Measurements from ENCODE around the gene GRIK4. TPM values are rescaled to one million over a fixed set of nuclear protein-coding genes. Genes with fewer than 3 reads are reported as not detected.

Gene GRIK4
- total RNA-seq, 4 donors from 2014 or later = under 0.01 to 0.69 (median 0.25) TPM

DNA sequence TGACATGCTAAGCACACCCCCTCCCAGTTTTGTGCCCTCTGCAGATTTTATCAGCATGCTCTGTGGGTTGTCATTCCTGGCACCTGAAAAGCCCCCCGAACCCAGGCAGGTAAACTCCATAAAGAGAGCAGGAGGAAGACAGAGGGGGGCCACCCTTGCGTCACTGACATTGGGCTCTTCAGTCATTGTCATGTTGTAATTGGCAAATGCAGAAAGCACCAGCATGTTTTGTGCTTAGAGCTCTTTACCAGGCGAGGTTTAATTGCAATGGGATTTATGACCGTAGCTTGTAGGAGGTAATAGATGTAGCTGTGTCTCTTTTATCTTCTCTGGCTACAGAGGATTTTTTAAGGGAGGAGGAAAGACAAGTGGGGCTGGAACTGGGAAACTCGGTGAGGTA, 201.7 kb downstream of the GRIK4 start:
- H3K27me3 ChIP-seq = peaks cover 28% of the 10 kb centered on the region
- H3K27ac ChIP-seq = no peak overlapping the region
- no peak for ATAC-seq
- H3K9me3 ChIP-seq = peaks cover 0 to 6% (median 0%) of the 10 kb centered on the region in 3 donors
- H3K4me1 ChIP-seq = peaks cover 0 to 11% (median 0%) of the 10 kb centered on the region in 3 donors
- WGBS, 2 donors (ENCODE audit: low coverage in 1 of 2) = 42 to 88% methylated on average over 2 to 5 of the region's 5 CpGs
- TF ChIP-seq EP300 (IDR thresholded peaks at IDR 0.05) = no peak
- no peak for TF ChIP-seq POLR2AphosphoS5 (IDR thresholded peaks at IDR 0.05)
- TF ChIP-seq POLR2A (IDR thresholded peaks at IDR 0.05) = no peak
- TF ChIP-seq, protein P1, sequence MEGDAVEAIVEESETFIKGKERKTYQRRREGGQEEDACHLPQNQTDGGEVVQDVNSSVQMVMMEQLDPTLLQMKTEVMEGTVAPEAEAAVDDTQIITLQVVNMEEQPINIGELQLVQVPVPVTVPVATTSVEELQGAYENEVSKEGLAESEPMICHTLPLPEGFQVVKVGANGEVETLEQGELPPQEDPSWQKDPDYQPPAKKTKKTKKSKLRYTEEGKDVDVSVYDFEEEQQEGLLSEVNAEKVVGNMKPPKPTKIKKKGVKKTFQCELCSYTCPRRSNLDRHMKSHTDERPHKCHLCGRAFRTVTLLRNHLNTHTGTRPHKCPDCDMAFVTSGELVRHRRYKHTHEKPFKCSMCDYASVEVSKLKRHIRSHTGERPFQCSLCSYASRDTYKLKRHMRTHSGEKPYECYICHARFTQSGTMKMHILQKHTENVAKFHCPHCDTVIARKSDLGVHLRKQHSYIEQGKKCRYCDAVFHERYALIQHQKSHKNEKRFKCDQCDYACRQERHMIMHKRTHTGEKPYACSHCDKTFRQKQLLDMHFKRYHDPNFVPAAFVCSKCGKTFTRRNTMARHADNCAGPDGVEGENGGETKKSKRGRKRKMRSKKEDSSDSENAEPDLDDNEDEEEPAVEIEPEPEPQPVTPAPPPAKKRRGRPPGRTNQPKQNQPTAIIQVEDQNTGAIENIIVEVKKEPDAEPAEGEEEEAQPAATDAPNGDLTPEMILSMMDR (IDR thresholded peaks at IDR 0.05) = no peak
- no peak overlapping the region for H3K4me3 ChIP-seq
- H3K36me3 ChIP-seq = no peaks in the 10 kb centered on the region

DNA sequence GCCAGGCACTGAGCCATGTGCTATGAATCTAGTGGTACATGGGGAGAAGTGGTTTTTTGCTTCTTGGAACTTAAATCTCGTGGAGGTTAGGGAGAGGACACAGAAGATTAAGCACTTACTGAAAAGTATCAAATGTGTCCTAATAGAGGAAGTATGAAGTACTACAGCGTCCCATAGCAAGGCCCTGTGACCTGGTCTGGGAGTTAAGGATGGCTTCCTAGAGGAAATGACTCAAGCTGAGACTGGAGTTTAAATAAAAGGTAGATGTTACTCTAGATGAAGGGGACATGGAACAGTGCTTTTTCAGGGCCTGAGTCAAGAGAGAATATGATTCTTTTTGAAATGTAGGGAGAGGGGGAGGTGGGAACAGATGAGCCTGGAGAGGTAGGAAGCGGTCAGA, 202.9 kb downstream of the GRIK4 start:
- 50 to 82% methylated on average over 1 to 3 of the region's 3 CpGs for WGBS, 2 donors (ENCODE audit: low coverage in 1 of 2)
- no peak for ATAC-seq
- Histone ChIP-seq H3K27ac (no peak overlapping the region), H3K9me3 (no peaks in the 10 kb centered on the region), H3K4me3 (no peak overlapping the region), H3K36me3 (no peaks in the 10 kb centered on the region), H3K27me3 (peaks cover 24% of the 10 kb centered on the region), H3K4me1 (peaks cover 0 to 11% (median 0%) of the 10 kb centered on the region in 3 donors)
- TF ChIP-seq POLR2AphosphoS5 (IDR thresholded peaks at IDR 0.05) (no peak), EP300 (IDR thresholded peaks at IDR 0.05) (no peak), POLR2A (IDR thresholded peaks at IDR 0.05) (no peak)
- TF ChIP-seq, protein P1 (IDR thresholded peaks at IDR 0.05) = no peak

DNA sequence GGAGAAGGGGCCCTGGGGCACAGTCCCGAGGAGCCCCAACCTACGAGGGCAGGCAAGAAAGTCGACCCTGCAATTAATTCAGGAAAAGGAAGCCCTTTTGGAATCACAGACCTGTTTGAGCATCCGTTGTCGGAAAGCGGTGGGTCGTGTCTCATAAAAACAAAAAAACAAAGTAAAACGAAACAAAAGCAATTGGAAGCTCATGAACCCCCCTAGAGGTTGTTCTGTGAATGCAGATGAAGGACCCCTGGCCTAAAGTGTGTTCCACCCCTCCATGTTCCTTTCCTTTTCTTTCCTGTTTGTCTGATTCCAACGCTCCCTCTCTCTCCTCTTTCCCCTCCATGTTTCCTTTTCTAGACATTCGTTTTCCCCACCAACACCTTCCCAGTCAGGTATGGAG, 203.7 kb downstream of the GRIK4 start:
- H3K9me3 ChIP-seq = no peaks in the 10 kb centered on the region
- TF ChIP-seq POLR2AphosphoS5 (IDR thresholded peaks at IDR 0.05) = no peak
- TF ChIP-seq EP300 (IDR thresholded peaks at IDR 0.05) = no peak
- TF ChIP-seq, protein P1 (IDR thresholded peaks at IDR 0.05) = no peak
- TF ChIP-seq POLR2A (IDR thresholded peaks at IDR 0.05) = no peak
- no peak for ATAC-seq
- H3K4me1 ChIP-seq = peaks cover 0 to 11% (median 0%) of the 10 kb centered on the region in 3 donors
- H3K36me3 ChIP-seq = no peaks in the 10 kb centered on the region
- H3K27ac ChIP-seq = no peak overlapping the region
- H3K4me3 ChIP-seq = no peak overlapping the region
- 35 to 63% methylated on average over 8 to 10 of the region's 10 CpGs for WGBS, 2 donors (ENCODE audit: low coverage in 1 of 2)
- peaks cover 28% of the 10 kb centered on the region for H3K27me3 ChIP-seq

DNA sequence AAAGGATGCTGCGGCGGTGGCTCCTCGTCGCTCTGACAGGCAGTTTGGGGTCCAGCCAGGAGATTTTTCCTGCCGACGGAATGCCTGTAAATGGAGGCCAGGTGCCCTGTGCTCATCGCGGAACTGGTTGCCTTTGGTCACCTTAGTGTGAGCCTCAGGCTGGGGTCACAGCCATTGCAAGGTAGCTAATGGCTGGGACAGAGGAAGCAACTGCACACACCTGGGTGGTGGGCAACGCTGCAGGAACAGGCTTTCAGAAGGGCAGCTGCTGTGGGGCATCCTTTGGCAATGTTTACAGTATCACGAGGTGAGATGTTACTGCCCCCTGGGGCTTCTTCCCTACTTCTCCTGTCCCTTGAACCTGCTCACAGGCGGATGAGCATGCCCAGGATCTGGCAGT, 205.5 kb downstream of the GRIK4 start:
- Histone ChIP-seq H3K9me3 (no peaks in the 10 kb centered on the region), H3K36me3 (no peaks in the 10 kb centered on the region), H3K27me3 (peaks cover 44% of the 10 kb centered on the region), H3K4me1 (no peaks in the 10 kb centered on the region), H3K4me3 (no peak overlapping the region), H3K27ac (no peak overlapping the region)
- no peak for ATAC-seq
- 87% methylated on average over 3 of the region's 11 CpGs; no CpG with 5 or more reads in 1 of the 2 donors for WGBS, 2 donors (ENCODE audit: low coverage in 1 of 2)
- TF ChIP-seq POLR2A (IDR thresholded peaks at IDR 0.05) = no peak
- TF ChIP-seq, protein P1 (IDR thresholded peaks at IDR 0.05) = no peak
- no peak for TF ChIP-seq POLR2AphosphoS5 (IDR thresholded peaks at IDR 0.05)
- TF ChIP-seq EP300 (IDR thresholded peaks at IDR 0.05) = no peak

DNA sequence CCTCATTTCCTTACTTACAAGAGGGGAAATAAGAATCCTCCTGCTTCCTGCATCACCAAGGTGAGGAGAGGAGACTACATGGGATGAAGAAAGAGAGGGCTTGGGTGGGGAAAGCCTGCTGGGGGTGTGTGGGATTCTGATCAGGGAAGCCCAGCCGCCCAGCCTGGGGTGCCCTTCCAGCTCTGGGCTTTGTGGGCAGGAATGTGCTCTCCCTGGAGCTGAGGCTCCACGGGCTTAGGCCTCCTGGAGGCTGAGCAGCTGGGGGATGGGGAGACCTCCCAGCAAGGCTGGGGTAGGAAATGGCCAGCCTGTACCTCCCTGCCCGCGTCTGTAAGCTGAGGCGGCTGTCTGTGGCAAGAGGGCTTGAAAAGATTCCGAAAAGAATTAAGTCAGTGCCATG, 206.1 kb downstream of the GRIK4 start:
- TF ChIP-seq POLR2A (IDR thresholded peaks at IDR 0.05) (no peak), EP300 (IDR thresholded peaks at IDR 0.05) (no peak), POLR2AphosphoS5 (IDR thresholded peaks at IDR 0.05) (no peak)
- TF ChIP-seq, protein P1 (IDR thresholded peaks at IDR 0.05) = no peak
- H3K4me3 ChIP-seq = no peak overlapping the region
- WGBS, 2 donors (ENCODE audit: low coverage in 1 of 2) = 81% methylated on average over 3 of the region's 6 CpGs; no CpG with 5 or more reads in 1 of the 2 donors
- no peak overlapping the region for H3K27ac ChIP-seq
- peaks cover 46% of the 10 kb centered on the region for H3K27me3 ChIP-seq
- H3K4me1 ChIP-seq = no peaks in the 10 kb centered on the region
- H3K36me3 ChIP-seq = no peaks in the 10 kb centered on the region
- no peak for ATAC-seq
- no peaks in the 10 kb centered on the region for H3K9me3 ChIP-seq
